IMR-90 (cell line): ENCODE data around the gene FNDC11. TPM values are rescaled to one million over a fixed set of nuclear protein-coding genes. Genes with fewer than 3 reads are reported as not detected.

Experiments used
- ATAC-seq: fragments of 200-7000 bp; cut with Tn5 transposase; 2 replicates; pipeline ENCODE4 v1.9.1; 2020; ENCODE audit warnings: low read depth, mild to moderate bottlenecking, moderate library complexity
- BruUV-seq: library from RNA; stranded (reverse); fragments of 400-500 nt; replicated peaks from 2 replicates; lab custom pipeline; 2021; lab: Mats Ljungman, UMichigan
- CTCF ChIA-PET: fragments of 300-600 bp; formaldehyde crosslinking; extraction: SDS; loops from one replicate; lab custom pipeline; 2021; ENCODE audit warnings: antibody characterized with exemption; lab: Yijun Ruan, JAX
- POLR2A ChIA-PET: fragments of 300-600 bp; sonication (Branson Sonifier 250); formaldehyde crosslinking; loops from one replicate; lab custom pipeline; 2022; ENCODE audit warnings: antibody characterized with exemption; ENCODE audit not compliant: unreplicated experiment; lab: Charles Lee
- DNase-seq: peaks from one replicate; pipeline ENCODE4 v3.0.0; 2013
- H2AFZ ChIP-seq: replicated peaks from 2 replicates; pipeline ENCODE3; 2013; ENCODE audit warnings: low read length, mild to moderate bottlenecking; ENCODE audit not compliant: poor library complexity
- H2AK5ac ChIP-seq: 2 replicates; pipeline ENCODE4 v1.6.1; 2013; ENCODE audit warnings: low read depth, low read length, inconsistent platforms
- H2AK9ac ChIP-seq: replicated peaks from 2 replicates; pipeline ENCODE3; 2013; ENCODE audit warnings: mild to moderate bottlenecking, low read depth, low read length, moderate library complexity; ENCODE audit not compliant: poor library complexity
- H2BK120ac ChIP-seq: 2 replicates; pipeline ENCODE4 v1.6.1; 2013; ENCODE audit warnings: low read depth, low read length, inconsistent platforms
- H2BK15ac ChIP-seq: 3 replicates; pipeline ENCODE4 v1.6.1; 2013; ENCODE audit warnings: low read depth, low read length, inconsistent platforms
- H2BK20ac ChIP-seq: 2 replicates; pipeline ENCODE4 v1.6.1; 2013; ENCODE audit warnings: low read depth, mild to moderate bottlenecking, inconsistent platforms, low read length, moderate library complexity
- H2BK5ac ChIP-seq: 2 replicates; pipeline ENCODE4 v1.6.1; 2013; ENCODE audit warnings: mild to moderate bottlenecking, low read depth, low read length, inconsistent platforms; ENCODE audit not compliant: poor library complexity, severe bottlenecking
- H3K14ac ChIP-seq: replicated peaks from 2 replicates; pipeline ENCODE4 v1.6.1; 2013; ENCODE audit warnings: low read depth, low read length, inconsistent platforms
- H3K18ac ChIP-seq: 2 replicates; pipeline ENCODE4 v1.6.1; 2013; ENCODE audit warnings: low read depth, low read length, control low read depth
- H3K23ac ChIP-seq: 2 replicates; pipeline ENCODE4 v1.6.1; 2013; ENCODE audit warnings: low read depth, low read length, inconsistent platforms
- H3K27ac ChIP-seq: 2 replicates; pipeline ENCODE4 v1.5.1; 2013; ENCODE audit warnings: mild to moderate bottlenecking, control low read depth, low read length; ENCODE audit not compliant: insufficient read depth
- H3K27me3 ChIP-seq: 2 replicates; pipeline ENCODE4 v1.6.1; 2013; ENCODE audit warnings: low read length; ENCODE audit not compliant: control insufficient read depth, insufficient read depth
- H3K36me3 ChIP-seq: 2 replicates; pipeline ENCODE4 v1.6.1; 2013; ENCODE audit warnings: low read length, mixed read lengths; ENCODE audit not compliant: control insufficient read depth, insufficient read depth
- H3K4ac ChIP-seq: 2 replicates; pipeline ENCODE4 v1.6.1; 2013; ENCODE audit warnings: low read depth, low read length, inconsistent platforms
- H3K4me1 ChIP-seq: 2 replicates; pipeline ENCODE4 v1.6.1; 2013; ENCODE audit warnings: low read length, mixed read lengths; ENCODE audit not compliant: control insufficient read depth, insufficient read depth
- H3K4me2 ChIP-seq: 2 replicates; pipeline ENCODE4 v1.6.1; 2013; ENCODE audit warnings: low read depth, mild to moderate bottlenecking, control low read depth, low read length, moderate library complexity
- H3K4me3 ChIP-seq: 2 replicates; pipeline ENCODE4 v1.5.1; 2013; ENCODE audit warnings: low read depth, mild to moderate bottlenecking, control low read depth, low read length, moderate library complexity; ENCODE audit not compliant: insufficient read depth
- H3K56ac ChIP-seq: 2 replicates; pipeline ENCODE4 v1.6.1; 2013; ENCODE audit warnings: low read length, inconsistent platforms; ENCODE audit not compliant: insufficient read depth; ENCODE audit errors: extremely low read depth
- H3K79me1 ChIP-seq, 2 experiments: 2 replicates each; pipeline ENCODE4 v1.6.1; 2013; ENCODE audit warnings: low read length in 2 of 2, inconsistent platforms in 1 of 2, low read depth in 1 of 2
- H3K9ac ChIP-seq: 2 replicates; pipeline ENCODE4 v1.6.1; 2013; ENCODE audit warnings: low read depth, low read length, control low read depth
- H3K9me1 ChIP-seq: 2 replicates; pipeline ENCODE4 v1.6.1; 2013; ENCODE audit warnings: low read length, inconsistent platforms; ENCODE audit not compliant: insufficient read depth
- H3K9me3 ChIP-seq: 2 replicates; pipeline ENCODE4 v1.6.1; 2013; ENCODE audit warnings: low read length; ENCODE audit not compliant: control insufficient read depth, insufficient read depth
- H4K20me1 ChIP-seq: 2 replicates; pipeline ENCODE4 v1.6.1; 2013; ENCODE audit warnings: low read length, inconsistent platforms; ENCODE audit not compliant: insufficient read depth
- H4K5ac ChIP-seq: 2 replicates; pipeline ENCODE4 v1.6.1; 2013; ENCODE audit warnings: mild to moderate bottlenecking, low read depth, low read length, control low read depth
- H4K8ac ChIP-seq, 2 experiments: 2 replicates each; pipeline ENCODE4 v1.6.1; 2013; ENCODE audit warnings: low read depth in 2 of 2, low read length in 2 of 2, control low read depth in 1 of 2, inconsistent platforms in 1 of 2
- H4K91ac ChIP-seq: 2 replicates; pipeline ENCODE4 v1.6.1; 2013; ENCODE audit warnings: low read depth, low read length, inconsistent platforms; ENCODE audit not compliant: insufficient read depth
- CEBPB ChIP-seq: IDR thresholded peaks from 2 replicates; pipeline ENCODE4 v1.6.1; 2012; ENCODE audit warnings: low read depth, low read length, improper control_type of control experiment
- CHD1 ChIP-seq: IDR thresholded peaks from 2 replicates; pipeline ENCODE4 v1.6.1; 2012; ENCODE audit warnings: low read depth, low read length, improper control_type of control experiment
- FOS ChIP-seq: fragments of 150-350 bp; IDR thresholded peaks from 2 replicates; pipeline ENCODE4 v1.6.1; 2016; ENCODE audit warnings: low read depth, low read length
- MAZ ChIP-seq: IDR thresholded peaks from 2 replicates; pipeline ENCODE4 v1.6.1; 2012; ENCODE audit warnings: low read depth, mild to moderate bottlenecking, low read length, improper control_type of control experiment, moderate library complexity, borderline replicate concordance
- POLR2A ChIP-seq: IDR thresholded peaks from 2 replicates; pipeline ENCODE4 v1.6.1; 2012; ENCODE audit warnings: mild to moderate bottlenecking, low read depth, low read length
- RAD21 ChIP-seq: IDR thresholded peaks from 2 replicates; pipeline ENCODE4 v1.6.1; 2012; ENCODE audit warnings: low read length, improper control_type of control experiment
- RCOR1 ChIP-seq: IDR thresholded peaks from 2 replicates; pipeline ENCODE4 v1.6.1; 2012; ENCODE audit warnings: mild to moderate bottlenecking, low read length, improper control_type of control experiment; ENCODE audit not compliant: insufficient replicate concordance
- WGBS, 2 experiments: methylation state at CpG; one replicate each; pipeline versions ENCODE4 v1.1.5 to v1.1.7; 2013; ENCODE audit warnings: missing lambda C conversion rate in 2 of 2; ENCODE audit not compliant: insufficient read length in 1 of 2; ENCODE audit errors: extremely low coverage in 2 of 2; 5-methylcytosine and 5-hydroxymethylcytosine counted together
- dilution Hi-C: fragments of 300-500 bp; cut with HindIII; formaldehyde crosslinking; loops from one replicate; pipeline ENCODE4 v1.14.3; 2018; ENCODE audit warnings: low sequenced_read_pairs; ENCODE audit not compliant: unreplicated experiment
- in situ Hi-C: fragments of 300-500 bp; cut with MboI; formaldehyde crosslinking; loops from 3 replicates; pipeline ENCODE4 v1.14.3; 2019; ENCODE audit warnings: low sequenced_read_pairs, inconsistent platforms, mixed read lengths
- intact Hi-C: fragments of 100-400 bp; cut with micrococcal nuclease; formaldehyde crosslinking; loops from 2 replicates; pipeline ENCODE4 v1.10.0; 2022
- polyA plus RNA-seq, 3 experiments: library from polyadenylated mRNA; depleted of rRNA; stranded (reverse); fragments of >200 nt; gene quantifications; 2 replicates each; pipeline ENCODE4 v1.2.3, GENCODE V29; 2012; ENCODE audit warnings: low replicate concordance in 1 of 3
- total RNA-seq: library from RNA; depleted of rRNA; stranded (reverse); fragments of >200 nt; gene quantifications from 2 replicates; pipeline ENCODE4 v1.2.3, GENCODE V29; 2012
- TF ChIP-seq, protein P1 (sequence below): fragments of 150-350 bp; IDR thresholded peaks from 2 replicates; pipeline ENCODE4 v1.6.1; 2017; ENCODE audit warnings: mild to moderate bottlenecking, antibody characterized with exemption, low read length, low read depth
- TF ChIP-seq, protein P2 (sequence below): fragments of 150-350 bp; IDR thresholded peaks from 2 replicates; pipeline ENCODE4 v1.6.1; 2016; ENCODE audit warnings: low read depth, mild to moderate bottlenecking, low read length, moderate library complexity, borderline replicate concordance

Gene FNDC11
- total and polyA plus RNA-seq, 2 of the 4 experiments (the other 2 are of a cell fraction): 0.36 to 1.0 TPM

GRCh38 chr20:63505281-63505680 lies 48.7 kb upstream of the FNDC11 start:
- no peak overlapping the region for H3K14ac ChIP-seq
- intact Hi-C loops (no loop called here), in situ Hi-C loops (no loop called here), dilution Hi-C loops (no loop called here)
- 75% methylated on average over 2 of the region's 8 CpGs; no CpG with 5 or more reads in 1 of the 2 experiments for WGBS, 2 experiments
- H2AFZ ChIP-seq: no peak overlapping the region
- no peak overlapping the region for H2BK15ac ChIP-seq
- H4K5ac ChIP-seq: no peak overlapping the region
- ChIA-PET POLR2A (no interaction called here), CTCF (no interaction called here)
- no peaks in the 10 kb centered on the region for H3K36me3 ChIP-seq
- H3K4me1 ChIP-seq: 0 out of 2 replicates have a peak, but pooled peaks cover 1% of the 10 kb centered on the region
- no peak overlapping the region for H2AK5ac ChIP-seq
- H2BK5ac ChIP-seq: no peak overlapping the region
- H3K56ac ChIP-seq: no peak overlapping the region
- no peak overlapping the region for H2AK9ac ChIP-seq
- no peaks in the 10 kb centered on the region for H4K20me1 ChIP-seq
- H3K4me3 ChIP-seq: no peak overlapping the region
- BruUV-seq: no TSS peak
- H2BK20ac ChIP-seq: no peak overlapping the region
- H3K79me1 ChIP-seq: no peaks in the 10 kb centered on the region
- H3K9ac ChIP-seq: no peak overlapping the region
- no peak overlapping the region for H4K91ac ChIP-seq
- no peak overlapping the region for H3K23ac ChIP-seq
- no peak overlapping the region for H3K4me2 ChIP-seq
- H3K9me3 ChIP-seq: peaks cover 29% of the 10 kb centered on the region
- ATAC-seq (no peak), DNase-seq (no peak)
- H3K27ac ChIP-seq: no peak overlapping the region
- no peak overlapping the region for H2BK120ac ChIP-seq
- no peak overlapping the region for H3K4ac ChIP-seq
- H3K18ac ChIP-seq: no peak overlapping the region
- peaks cover 44% of the 10 kb centered on the region for H3K27me3 ChIP-seq
- TF ChIP-seq CEBPB (no peak), RAD21 (no peak), CHD1 (no peak), RCOR1 (no peak), FOS (no peak), MAZ (no peak), POLR2A (no peak)
- TF ChIP-seq, protein P1, sequence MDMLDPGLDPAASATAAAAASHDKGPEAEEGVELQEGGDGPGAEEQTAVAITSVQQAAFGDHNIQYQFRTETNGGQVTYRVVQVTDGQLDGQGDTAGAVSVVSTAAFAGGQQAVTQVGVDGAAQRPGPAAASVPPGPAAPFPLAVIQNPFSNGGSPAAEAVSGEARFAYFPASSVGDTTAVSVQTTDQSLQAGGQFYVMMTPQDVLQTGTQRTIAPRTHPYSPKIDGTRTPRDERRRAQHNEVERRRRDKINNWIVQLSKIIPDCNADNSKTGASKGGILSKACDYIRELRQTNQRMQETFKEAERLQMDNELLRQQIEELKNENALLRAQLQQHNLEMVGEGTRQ: no peak
- TF ChIP-seq, protein P2, sequence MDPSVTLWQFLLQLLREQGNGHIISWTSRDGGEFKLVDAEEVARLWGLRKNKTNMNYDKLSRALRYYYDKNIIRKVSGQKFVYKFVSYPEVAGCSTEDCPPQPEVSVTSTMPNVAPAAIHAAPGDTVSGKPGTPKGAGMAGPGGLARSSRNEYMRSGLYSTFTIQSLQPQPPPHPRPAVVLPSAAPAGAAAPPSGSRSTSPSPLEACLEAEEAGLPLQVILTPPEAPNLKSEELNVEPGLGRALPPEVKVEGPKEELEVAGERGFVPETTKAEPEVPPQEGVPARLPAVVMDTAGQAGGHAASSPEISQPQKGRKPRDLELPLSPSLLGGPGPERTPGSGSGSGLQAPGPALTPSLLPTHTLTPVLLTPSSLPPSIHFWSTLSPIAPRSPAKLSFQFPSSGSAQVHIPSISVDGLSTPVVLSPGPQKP: no peak
- H3K9me1 ChIP-seq: no peaks in the 10 kb centered on the region
- H4K8ac ChIP-seq: no peak overlapping the region
